GM23338 (cell line): ENCODE measurements around the gene SLC45A3. TPM values are rescaled to one million over a fixed set of nuclear protein-coding genes. Genes with fewer than 3 reads are reported as not detected.

ENCODE experiments used
- ATAC-seq: fragments of 200-7000 bp; cut with Tn5 transposase; 3 replicates; pipeline ENCODE4 v1.9.1; 2020
- DNase-seq: peaks from one replicate; pipeline ENCODE4 v3.0.0-alpha.2; 2015; ENCODE audit warnings: low spot score
- H2AFZ ChIP-seq: fragments of 200-600 bp; sonication (generic); 2 replicates; pipeline ENCODE4 v1.8.0; 2016; ENCODE audit warnings: antibody characterized with exemption, mild to moderate bottlenecking, moderate library complexity
- H3F3A ChIP-seq: fragments of 200-600 bp; sonication (generic); replicated peaks from 2 replicates; pipeline ENCODE4 v1.8.0; 2017; ENCODE audit warnings: antibody characterized with exemption, mixed run types, low read depth
- H3K27ac ChIP-seq: fragments of 200-600 bp; sonication (generic); 2 replicates; pipeline ENCODE4 v1.6.1; 2016; ENCODE audit warnings: low read depth
- H3K27me3 ChIP-seq: fragments of 200-600 bp; sonication (generic); 2 replicates; pipeline ENCODE4 v1.8.0; 2016; ENCODE audit warnings: mild to moderate bottlenecking, mixed run types, moderate library complexity; ENCODE audit not compliant: insufficient read depth
- H3K36me3 ChIP-seq: fragments of 200-600 bp; sonication (generic); 2 replicates; pipeline ENCODE4 v1.8.0; 2016; ENCODE audit warnings: mild to moderate bottlenecking; ENCODE audit not compliant: insufficient read depth
- H3K4me1 ChIP-seq: fragments of 200-600 bp; sonication (generic); 2 replicates; pipeline ENCODE4 v1.8.0; 2016; ENCODE audit warnings: mild to moderate bottlenecking, moderate library complexity; ENCODE audit not compliant: insufficient read depth
- H3K4me2 ChIP-seq: fragments of 200-600 bp; sonication (generic); 2 replicates; pipeline ENCODE4 v1.7.1; 2017; ENCODE audit warnings: mixed run types
- H3K4me3 ChIP-seq: fragments of 200-600 bp; sonication (generic); 2 replicates; pipeline ENCODE4 v1.6.1; 2016; ENCODE audit warnings: mixed run types
- H3K79me2 ChIP-seq: fragments of 200-600 bp; sonication (generic); replicated peaks from 2 replicates; pipeline ENCODE4 v1.8.0; 2017; ENCODE audit warnings: mild to moderate bottlenecking; ENCODE audit not compliant: insufficient read depth
- H3K9me2 ChIP-seq: fragments of 200-600 bp; sonication (generic); 2 replicates; pipeline ENCODE4 v1.8.0; 2017; ENCODE audit not compliant: insufficient read depth
- H4K20me1 ChIP-seq: fragments of 200-600 bp; sonication (generic); replicated peaks from 2 replicates; pipeline ENCODE4 v1.8.0; 2017; ENCODE audit warnings: mild to moderate bottlenecking; ENCODE audit not compliant: insufficient read depth
- H3K27ac Mint-ChIP-seq: 2 replicates; pipeline ENCODE4 v1.8.0; 2020; ENCODE audit warnings: inconsistent platforms, mild to moderate bottlenecking, moderate library complexity, mixed read lengths
- H3K27me3 Mint-ChIP-seq: 3 replicates; pipeline ENCODE4 v1.8.0; 2022; ENCODE audit warnings: low read depth, mild to moderate bottlenecking, moderate library complexity, mixed read lengths, inconsistent platforms; ENCODE audit not compliant: insufficient read depth, poor library complexity
- H3K36me3 Mint-ChIP-seq: 3 replicates; pipeline ENCODE4 v1.8.0; 2021; ENCODE audit warnings: low read depth, mild to moderate bottlenecking, inconsistent platforms, moderate library complexity, mixed read lengths
- H3K4me1 Mint-ChIP-seq: 3 replicates; pipeline ENCODE4 v1.8.0; 2020; ENCODE audit warnings: mild to moderate bottlenecking, inconsistent platforms, mixed read lengths
- H3K4me3 Mint-ChIP-seq: 3 replicates; pipeline ENCODE4 v1.8.0; 2021; ENCODE audit warnings: moderate library complexity, mild to moderate bottlenecking, inconsistent platforms, mixed read lengths
- H3K9me3 Mint-ChIP-seq: 3 replicates; pipeline ENCODE4 v1.8.0; 2020; ENCODE audit warnings: moderate library complexity, mild to moderate bottlenecking, inconsistent platforms, mixed read lengths
- CREB1 ChIP-seq: fragments of 250-450 bp; sonication (Bioruptor Pico); IDR thresholded peaks from 2 replicates; pipeline ENCODE4 v1.5.0; 2020; ENCODE audit warnings: low read depth, mild to moderate bottlenecking, moderate library complexity
- EZH2 ChIP-seq: fragments of 200-600 bp; sonication (generic); IDR thresholded peaks from one replicate; pipeline ENCODE4 v1.8.0; 2017; ENCODE audit warnings: antibody characterized with exemption, mild to moderate bottlenecking, low read depth; ENCODE audit not compliant: unreplicated experiment
- EZH2phosphoT487 ChIP-seq: fragments of 200-600 bp; sonication (generic); IDR thresholded peaks from one replicate; pipeline ENCODE4 v1.8.1; 2018; ENCODE audit warnings: antibody characterized with exemption; ENCODE audit not compliant: unreplicated experiment
- JUNB ChIP-seq: IDR thresholded peaks from one replicate; pipeline ENCODE4 v1.6.1; 2016; ENCODE audit warnings: antibody characterized with exemption; ENCODE audit not compliant: unreplicated experiment
- NANOG ChIP-seq: IDR thresholded peaks from 2 replicates; pipeline ENCODE4 v1.6.1; 2016; ENCODE audit warnings: antibody characterized with exemption, borderline replicate concordance
- POLR2AphosphoS5 ChIP-seq: IDR thresholded peaks from 2 replicates; pipeline ENCODE4 v1.6.1; 2016; ENCODE audit warnings: antibody characterized with exemption, low read depth
- STAT1 ChIP-seq: IDR thresholded peaks from one replicate; pipeline ENCODE4 v1.6.1; 2016; ENCODE audit warnings: antibody characterized with exemption; ENCODE audit not compliant: unreplicated experiment
- ZNF114 ChIP-seq: fragments of 250-450 bp; sonication (Bioruptor Pico); IDR thresholded peaks from 2 replicates; pipeline ENCODE4 v1.5.0; 2020; ENCODE audit warnings: mild to moderate bottlenecking, moderate library complexity
- ZNF331 ChIP-seq: fragments of 250-450 bp; sonication (Bioruptor Pico); IDR thresholded peaks from 2 replicates; pipeline ENCODE4 v1.5.0; 2020; ENCODE audit warnings: low read depth, mild to moderate bottlenecking, moderate library complexity
- polyA plus RNA-seq: library from polyadenylated mRNA; unstranded; fragments of >200 nt; fragmentation: Nextera tagmentation; extraction: Ambion mirVana; gene quantifications from 2 replicates; pipeline ENCODE4 v1.2.1, GENCODE V29; 2016
- total RNA-seq: library from RNA; depleted of rRNA; stranded (reverse); fragments of >200 nt; shearing (Covaris generic); gene quantifications from 2 replicates; pipeline ENCODE4 v1.2.3, GENCODE V29; 2014
- TF ChIP-seq, protein P1 (sequence below): fragments of 250-450 bp; sonication (Bioruptor Pico); IDR thresholded peaks from 2 replicates; pipeline ENCODE4 v1.5.0; 2020; ENCODE audit warnings: mild to moderate bottlenecking, moderate library complexity
- TF ChIP-seq, protein P2 (sequence below), 2 experiments: fragments of 200-600 bp in 1 of 2; sonication (generic) in 1 of 2; conservative IDR thresholded peaks; 2 replicates each; pipeline versions ENCODE4 v1.5.1 to v1.6.1; 2016 to 2017; ENCODE audit warnings: antibody characterized with exemption in 2 of 2, low read depth in 2 of 2, mild to moderate bottlenecking in 2 of 2, moderate library complexity in 1 of 2
- TF ChIP-seq, protein P3 (sequence below): IDR thresholded peaks from 2 replicates; pipeline ENCODE4 v1.6.1; 2016; ENCODE audit warnings: antibody characterized with exemption

SLC45A3 gene
- total and polyA plus RNA-seq, 2 experiments from 2014 or later: 4.7 to 16.0 TPM

DNA sequence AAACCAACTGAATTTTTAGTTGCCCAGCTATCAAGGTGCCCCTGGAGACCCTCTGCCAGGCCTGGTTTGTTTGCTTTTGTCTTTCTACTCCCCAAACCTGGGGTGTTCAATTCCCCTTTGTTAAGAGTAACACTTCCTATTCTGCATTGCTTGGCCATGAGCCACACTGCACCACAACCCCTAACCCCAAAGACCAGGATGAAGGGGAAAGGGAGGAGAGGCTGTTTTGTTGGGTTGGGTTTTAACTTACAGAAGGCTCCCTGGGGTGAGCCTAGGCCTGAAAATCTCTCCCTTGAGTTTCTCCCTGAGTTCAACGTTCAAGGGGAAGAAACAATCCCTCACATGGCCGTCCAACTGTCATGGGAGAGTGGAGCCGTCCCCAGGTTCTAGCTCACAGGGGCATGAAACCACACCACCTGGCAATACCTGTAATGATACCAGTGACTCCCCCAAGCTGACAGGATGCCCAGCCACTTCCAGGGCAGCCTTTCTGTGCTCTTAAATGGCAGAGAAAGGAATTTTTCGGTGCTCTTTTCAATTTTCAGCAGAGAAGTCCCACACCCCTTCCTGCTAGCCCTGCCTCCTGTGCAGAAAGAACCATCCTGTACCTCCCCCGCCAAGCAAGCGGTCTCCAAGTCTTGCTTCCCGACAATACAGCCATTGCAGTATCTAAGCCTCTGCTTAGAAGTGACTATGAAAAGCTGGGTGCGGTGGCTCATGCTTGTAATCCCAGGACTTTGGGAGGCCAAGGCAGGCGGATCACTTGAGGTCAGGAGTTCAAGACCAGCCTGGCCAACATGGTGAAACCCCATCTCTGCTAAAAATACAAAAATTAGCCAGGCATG is 14.9 kb downstream of the SLC45A3 start (continued):
- TF ChIP-seq, protein P1, sequence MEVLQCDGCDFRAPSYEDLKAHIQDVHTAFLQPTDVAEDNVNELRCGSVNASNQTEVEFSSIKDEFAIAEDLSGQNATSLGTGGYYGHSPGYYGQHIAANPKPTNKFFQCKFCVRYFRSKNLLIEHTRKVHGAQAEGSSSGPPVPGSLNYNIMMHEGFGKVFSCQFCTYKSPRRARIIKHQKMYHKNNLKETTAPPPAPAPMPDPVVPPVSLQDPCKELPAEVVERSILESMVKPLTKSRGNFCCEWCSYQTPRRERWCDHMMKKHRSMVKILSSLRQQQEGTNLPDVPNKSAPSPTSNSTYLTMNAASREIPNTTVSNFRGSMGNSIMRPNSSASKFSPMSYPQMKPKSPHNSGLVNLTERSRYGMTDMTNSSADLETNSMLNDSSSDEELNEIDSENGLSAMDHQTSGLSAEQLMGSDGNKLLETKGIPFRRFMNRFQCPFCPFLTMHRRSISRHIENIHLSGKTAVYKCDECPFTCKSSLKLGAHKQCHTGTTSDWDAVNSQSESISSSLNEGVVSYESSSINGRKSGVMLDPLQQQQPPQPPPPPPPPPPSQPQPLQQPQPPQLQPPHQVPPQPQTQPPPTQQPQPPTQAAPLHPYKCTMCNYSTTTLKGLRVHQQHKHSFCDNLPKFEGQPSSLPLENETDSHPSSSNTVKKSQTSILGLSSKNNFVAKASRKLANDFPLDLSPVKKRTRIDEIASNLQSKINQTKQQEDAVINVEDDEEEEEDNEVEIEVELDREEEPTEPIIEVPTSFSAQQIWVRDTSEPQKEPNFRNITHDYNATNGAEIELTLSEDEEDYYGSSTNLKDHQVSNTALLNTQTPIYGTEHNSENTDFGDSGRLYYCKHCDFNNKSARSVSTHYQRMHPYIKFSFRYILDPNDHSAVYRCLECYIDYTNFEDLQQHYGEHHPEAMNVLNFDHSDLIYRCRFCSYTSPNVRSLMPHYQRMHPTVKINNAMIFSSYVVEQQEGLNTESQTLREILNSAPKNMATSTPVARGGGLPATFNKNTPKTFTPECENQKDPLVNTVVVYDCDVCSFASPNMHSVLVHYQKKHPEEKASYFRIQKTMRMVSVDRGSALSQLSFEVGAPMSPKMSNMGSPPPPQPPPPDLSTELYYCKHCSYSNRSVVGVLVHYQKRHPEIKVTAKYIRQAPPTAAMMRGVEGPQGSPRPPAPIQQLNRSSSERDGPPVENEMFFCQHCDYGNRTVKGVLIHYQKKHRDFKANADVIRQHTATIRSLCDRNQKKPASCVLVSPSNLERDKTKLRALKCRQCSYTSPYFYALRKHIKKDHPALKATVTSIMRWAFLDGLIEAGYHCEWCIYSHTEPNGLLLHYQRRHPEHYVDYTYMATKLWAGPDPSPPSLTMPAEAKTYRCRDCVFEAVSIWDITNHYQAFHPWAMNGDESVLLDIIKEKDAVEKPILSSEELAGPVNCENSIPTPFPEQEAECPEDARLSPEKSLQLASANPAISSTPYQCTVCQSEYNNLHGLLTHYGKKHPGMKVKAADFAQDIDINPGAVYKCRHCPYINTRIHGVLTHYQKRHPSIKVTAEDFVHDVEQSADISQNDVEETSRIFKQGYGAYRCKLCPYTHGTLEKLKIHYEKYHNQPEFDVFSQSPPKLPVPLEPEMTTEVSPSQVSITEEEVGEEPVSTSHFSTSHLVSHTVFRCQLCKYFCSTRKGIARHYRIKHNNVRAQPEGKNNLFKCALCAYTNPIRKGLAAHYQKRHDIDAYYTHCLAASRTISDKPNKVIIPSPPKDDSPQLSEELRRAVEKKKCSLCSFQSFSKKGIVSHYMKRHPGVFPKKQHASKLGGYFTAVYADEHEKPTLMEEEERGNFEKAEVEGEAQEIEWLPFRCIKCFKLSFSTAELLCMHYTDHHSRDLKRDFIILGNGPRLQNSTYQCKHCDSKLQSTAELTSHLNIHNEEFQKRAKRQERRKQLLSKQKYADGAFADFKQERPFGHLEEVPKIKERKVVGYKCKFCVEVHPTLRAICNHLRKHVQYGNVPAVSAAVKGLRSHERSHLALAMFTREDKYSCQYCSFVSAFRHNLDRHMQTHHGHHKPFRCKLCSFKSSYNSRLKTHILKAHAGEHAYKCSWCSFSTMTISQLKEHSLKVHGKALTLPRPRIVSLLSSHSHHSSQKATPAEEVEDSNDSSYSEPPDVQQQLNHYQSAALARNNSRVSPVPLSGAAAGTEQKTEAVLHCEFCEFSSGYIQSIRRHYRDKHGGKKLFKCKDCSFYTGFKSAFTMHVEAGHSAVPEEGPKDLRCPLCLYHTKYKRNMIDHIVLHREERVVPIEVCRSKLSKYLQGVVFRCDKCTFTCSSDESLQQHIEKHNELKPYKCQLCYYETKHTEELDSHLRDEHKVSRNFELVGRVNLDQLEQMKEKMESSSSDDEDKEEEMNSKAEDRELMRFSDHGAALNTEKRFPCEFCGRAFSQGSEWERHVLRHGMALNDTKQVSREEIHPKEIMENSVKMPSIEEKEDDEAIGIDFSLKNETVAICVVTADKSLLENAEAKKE: no peak
- no peak for TF ChIP-seq STAT1
- TF ChIP-seq ZNF331 (CRISPR knock-in tag): no peak
- no peak for TF ChIP-seq JUNB
- TF ChIP-seq NANOG: no peak

DNA sequence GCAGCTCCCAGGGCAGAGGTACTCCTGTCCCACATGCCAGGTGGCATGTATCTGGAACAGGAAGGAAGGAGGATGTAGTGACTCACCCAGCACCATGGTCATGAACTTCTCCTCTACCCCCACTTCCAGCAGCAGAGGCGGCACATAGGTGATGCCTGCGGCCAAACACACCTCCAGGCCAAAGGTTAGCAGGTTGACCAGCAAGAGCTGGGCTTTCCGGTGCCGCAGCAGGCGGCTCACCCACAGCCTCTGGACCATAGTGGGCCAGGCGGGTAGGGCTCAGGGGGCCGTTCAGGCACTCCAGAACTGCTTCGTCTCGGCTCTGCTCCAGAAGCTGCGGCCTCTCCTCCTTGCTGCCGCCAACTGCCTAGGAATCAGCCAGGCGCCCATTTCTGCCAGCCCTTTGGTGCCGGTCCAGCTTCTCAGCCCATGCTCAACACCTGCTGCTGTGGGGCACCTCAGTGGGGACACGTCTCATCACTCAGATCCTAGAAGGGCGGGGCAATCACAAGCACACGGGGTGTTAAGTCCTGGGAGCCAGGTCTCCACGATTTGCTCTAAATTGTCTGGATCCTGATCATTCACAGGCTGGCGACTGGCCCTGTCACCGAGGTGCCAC is 15.8 kb downstream of the SLC45A3 start:
- no peaks in the 10 kb centered on the region for H3K27me3 ChIP-seq
- ATAC-seq (no peak), DNase-seq (no peak)
- Mint-ChIP-seq H3K27ac (no peak overlapping the region), H3K9me3 (no peaks in the 10 kb centered on the region), H3K4me1 (peaks cover 61% of the 10 kb centered on the region), H3K36me3 (peaks cover 6% of the 10 kb centered on the region; the same call in 2 of the 3 replicates), H3K27me3 (peaks cover 21% of the 10 kb centered on the region), H3K4me3 (no peak overlapping the region)
- H3K4me1 ChIP-seq: peaks cover 16% of the 10 kb centered on the region
- H2AFZ ChIP-seq: no peak overlapping the region
- no peaks in the 10 kb centered on the region; the same call in 1 of the 2 replicates for H4K20me1 ChIP-seq
- no peaks in the 10 kb centered on the region for H3K36me3 ChIP-seq
- H3K27ac ChIP-seq: no peak overlapping the region
- H3K79me2 ChIP-seq: peaks cover 21% of the 10 kb centered on the region
- H3K9me2 ChIP-seq: no peaks in the 10 kb centered on the region
- no peak overlapping the region for H3K4me2 ChIP-seq
- H3K4me3 ChIP-seq: no peak overlapping the region
- H3F3A ChIP-seq: 0 out of 2 replicates have a peak, but pooled peaks cover 5% of the 10 kb centered on the region
- TF ChIP-seq ZNF114 (CRISPR knock-in tag): no peak
- TF ChIP-seq, protein P2, sequence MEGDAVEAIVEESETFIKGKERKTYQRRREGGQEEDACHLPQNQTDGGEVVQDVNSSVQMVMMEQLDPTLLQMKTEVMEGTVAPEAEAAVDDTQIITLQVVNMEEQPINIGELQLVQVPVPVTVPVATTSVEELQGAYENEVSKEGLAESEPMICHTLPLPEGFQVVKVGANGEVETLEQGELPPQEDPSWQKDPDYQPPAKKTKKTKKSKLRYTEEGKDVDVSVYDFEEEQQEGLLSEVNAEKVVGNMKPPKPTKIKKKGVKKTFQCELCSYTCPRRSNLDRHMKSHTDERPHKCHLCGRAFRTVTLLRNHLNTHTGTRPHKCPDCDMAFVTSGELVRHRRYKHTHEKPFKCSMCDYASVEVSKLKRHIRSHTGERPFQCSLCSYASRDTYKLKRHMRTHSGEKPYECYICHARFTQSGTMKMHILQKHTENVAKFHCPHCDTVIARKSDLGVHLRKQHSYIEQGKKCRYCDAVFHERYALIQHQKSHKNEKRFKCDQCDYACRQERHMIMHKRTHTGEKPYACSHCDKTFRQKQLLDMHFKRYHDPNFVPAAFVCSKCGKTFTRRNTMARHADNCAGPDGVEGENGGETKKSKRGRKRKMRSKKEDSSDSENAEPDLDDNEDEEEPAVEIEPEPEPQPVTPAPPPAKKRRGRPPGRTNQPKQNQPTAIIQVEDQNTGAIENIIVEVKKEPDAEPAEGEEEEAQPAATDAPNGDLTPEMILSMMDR (conservative IDR thresholded peaks at IDR 0.05; ENCODE audit: low read depth in 2 of 2): no peak
- no peak for TF ChIP-seq EZH2phosphoT487
- no peak for TF ChIP-seq CREB1 (CRISPR knock-in tag)
- TF ChIP-seq, protein P3, sequence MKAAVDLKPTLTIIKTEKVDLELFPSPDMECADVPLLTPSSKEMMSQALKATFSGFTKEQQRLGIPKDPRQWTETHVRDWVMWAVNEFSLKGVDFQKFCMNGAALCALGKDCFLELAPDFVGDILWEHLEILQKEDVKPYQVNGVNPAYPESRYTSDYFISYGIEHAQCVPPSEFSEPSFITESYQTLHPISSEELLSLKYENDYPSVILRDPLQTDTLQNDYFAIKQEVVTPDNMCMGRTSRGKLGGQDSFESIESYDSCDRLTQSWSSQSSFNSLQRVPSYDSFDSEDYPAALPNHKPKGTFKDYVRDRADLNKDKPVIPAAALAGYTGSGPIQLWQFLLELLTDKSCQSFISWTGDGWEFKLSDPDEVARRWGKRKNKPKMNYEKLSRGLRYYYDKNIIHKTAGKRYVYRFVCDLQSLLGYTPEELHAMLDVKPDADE: no peak
- no peak for TF ChIP-seq NANOG
- no peak for TF ChIP-seq STAT1
- TF ChIP-seq POLR2AphosphoS5: no peak
- no peak for TF ChIP-seq ZNF331 (CRISPR knock-in tag)
- TF ChIP-seq EZH2: no peak
- no peak for TF ChIP-seq JUNB
